HepG2 (cell line): ENCODE data around the gene CAPS. TPM values are rescaled to one million over a fixed set of nuclear protein-coding genes. Genes with fewer than 3 reads are reported as not detected.
A peak's percentile ranks its signal among the peaks of the same experiment; 100 is the strongest.

ENCODE experiments used
- ARID4A ChIP-seq: sonication (generic); formaldehyde crosslinking; IDR thresholded peaks from 2 replicates; pipeline ENCODE4 v1.5.0; 2020; ENCODE audit warnings: mild to moderate bottlenecking, missing genetic modification reagents, borderline replicate concordance
- FOXP4 ChIP-seq: sonication (generic); formaldehyde crosslinking; IDR thresholded peaks from 2 replicates; pipeline ENCODE4 v1.4.0; 2020; ENCODE audit warnings: missing genetic modification reagents
- JUND ChIP-seq: sonication (generic); formaldehyde crosslinking; IDR thresholded peaks from 2 replicates; pipeline ENCODE4 v1.8.0; 2022; ENCODE audit warnings: mild to moderate bottlenecking, missing genetic modification reagents
- KAT8 ChIP-seq: IDR thresholded peaks from 2 replicates; pipeline ENCODE4 v1.6.1; 2016; ENCODE audit warnings: missing genetic modification reagents, missing compliant biosample characterization
- KDM2A ChIP-seq: sonication (generic); formaldehyde crosslinking; IDR thresholded peaks from 2 replicates; pipeline ENCODE4 v1.4.0; 2020; ENCODE audit warnings: low read depth, missing genetic modification reagents, borderline replicate concordance
- KMT2B ChIP-seq: IDR thresholded peaks from 2 replicates; pipeline ENCODE4 v1.6.1; 2016; ENCODE audit warnings: missing genetic modification reagents, missing compliant biosample characterization
- MYNN ChIP-seq: sonication (generic); formaldehyde crosslinking; IDR thresholded peaks from 2 replicates; pipeline ENCODE4 v1.4.0; 2020; ENCODE audit warnings: mild to moderate bottlenecking, low read depth, missing genetic modification reagents
- NFKBIZ ChIP-seq: IDR thresholded peaks from 2 replicates; pipeline ENCODE4 v1.6.1; 2018; ENCODE audit warnings: missing genetic modification reagents, missing compliant biosample characterization
- POLR2A ChIP-seq, 2 experiments: IDR thresholded peaks; 2 replicates each; pipeline ENCODE4 v1.6.1; 2011; ENCODE audit warnings: low read depth in 2 of 2, low read length in 2 of 2, mild to moderate bottlenecking in 1 of 2, moderate library complexity in 1 of 2; ENCODE audit not compliant: insufficient read depth in 1 of 2
- RAD51 ChIP-seq: fragments of 450-650 bp; IDR thresholded peaks from 2 replicates; pipeline ENCODE4 v1.6.1; 2016; ENCODE audit warnings: borderline replicate concordance
- SNAPC2 ChIP-seq: sonication (generic); formaldehyde crosslinking; IDR thresholded peaks from 2 replicates; pipeline ENCODE4 v1.8.1; 2022; ENCODE audit warnings: mild to moderate bottlenecking, missing genetic modification reagents
- STAG1 ChIP-seq: sonication (generic); formaldehyde crosslinking; IDR thresholded peaks from 2 replicates; pipeline ENCODE4 v1.4.0; 2020; ENCODE audit warnings: missing genetic modification reagents
- TCF12 ChIP-seq, 2 experiments: fragments of 450-650 bp in 1 of 2; sonication (generic) in 1 of 2; formaldehyde crosslinking in 1 of 2; IDR thresholded peaks; 2 replicates each; pipeline versions ENCODE4 v1.6.1 to v1.8.0; 2017 to 2022; ENCODE audit warnings: antibody characterized with exemption in 1 of 2, mild to moderate bottlenecking in 1 of 2, missing genetic modification reagents in 1 of 2, moderate library complexity in 1 of 2
- TRAFD1 ChIP-seq: sonication (generic); formaldehyde crosslinking; IDR thresholded peaks from 2 replicates; pipeline ENCODE4 v1.5.1; 2020; ENCODE audit warnings: missing genetic modification reagents, mild to moderate bottlenecking, borderline replicate concordance
- ZNF441 ChIP-seq: sonication (generic); formaldehyde crosslinking; IDR thresholded peaks from 2 replicates; pipeline ENCODE4 v1.7.0; 2021; ENCODE audit warnings: missing genetic modification reagents, borderline replicate concordance
- polyA plus RNA-seq, 8 experiments: library from polyadenylated mRNA; depleted of rRNA in 3 of 8; stranded (reverse) in 7 of 8; unstranded in 1 of 8; fragments of >200 nt; fragmentation: Illumina TruSeq in 4 of 8; extraction: Trizol in 4 of 8; gene quantifications; 2 replicates each; pipeline versions ENCODE4 v1.2.1 to v1.2.3, GENCODE V29; 2011 to 2016; ENCODE audit warnings: low read depth in 4 of 8, missing spikeins in 1 of 8, mixed read lengths in 1 of 8; ENCODE audit not compliant: insufficient read depth in 1 of 8
- total RNA-seq, 5 experiments: library from RNA; depleted of rRNA; stranded (reverse); fragments of >200 nt; fragmentation: Illumina TruSeq; extraction: Trizol; gene quantifications; 2 replicates each; pipeline ENCODE4 v1.2.3, GENCODE V29; 2016; ENCODE audit warnings: low read depth in 1 of 5
- TF ChIP-seq, protein P1 (sequence below), 2 experiments: sonication (generic) in 1 of 2; formaldehyde crosslinking in 1 of 2; IDR thresholded peaks; 2 replicates each; pipeline versions ENCODE4 v1.4.0 to v1.6.1; 2016 to 2020; ENCODE audit warnings: borderline replicate concordance in 1 of 2, low read depth in 1 of 2, mild to moderate bottlenecking in 1 of 2, missing genetic modification reagents in 1 of 2

The CAPS gene
- total and polyA plus RNA-seq, 2 of the 13 experiments (the other 11 are each of a cell fraction or from before 2014, with no cell fraction given) = 3.1 TPM

- TF ChIP-seq, protein P1, sequence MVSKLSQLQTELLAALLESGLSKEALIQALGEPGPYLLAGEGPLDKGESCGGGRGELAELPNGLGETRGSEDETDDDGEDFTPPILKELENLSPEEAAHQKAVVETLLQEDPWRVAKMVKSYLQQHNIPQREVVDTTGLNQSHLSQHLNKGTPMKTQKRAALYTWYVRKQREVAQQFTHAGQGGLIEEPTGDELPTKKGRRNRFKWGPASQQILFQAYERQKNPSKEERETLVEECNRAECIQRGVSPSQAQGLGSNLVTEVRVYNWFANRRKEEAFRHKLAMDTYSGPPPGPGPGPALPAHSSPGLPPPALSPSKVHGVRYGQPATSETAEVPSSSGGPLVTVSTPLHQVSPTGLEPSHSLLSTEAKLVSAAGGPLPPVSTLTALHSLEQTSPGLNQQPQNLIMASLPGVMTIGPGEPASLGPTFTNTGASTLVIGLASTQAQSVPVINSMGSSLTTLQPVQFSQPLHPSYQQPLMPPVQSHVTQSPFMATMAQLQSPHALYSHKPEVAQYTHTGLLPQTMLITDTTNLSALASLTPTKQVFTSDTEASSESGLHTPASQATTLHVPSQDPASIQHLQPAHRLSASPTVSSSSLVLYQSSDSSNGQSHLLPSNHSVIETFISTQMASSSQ (IDR thresholded peaks at IDR 0.05; ENCODE audit: low read depth) = peak; percentile 45; the same call in 1 of the 2 replicates
- TF ChIP-seq, protein P1 (CRISPR knock-in tag; IDR thresholded peaks at IDR 0.05; ENCODE audit: borderline replicate concordance) = peak; percentile 77; the same call in 1 of the 2 replicates
- TF ChIP-seq POLR2A (IDR thresholded peaks at IDR 0.05; ENCODE audit: insufficient read depth in 1 of 2, low read depth in 2 of 2, low read length in 2 of 2) = peak in 1 of 2 experiments; percentile 51; a peak in 1 of 4 replicates
- TF ChIP-seq JUND = no peak
- peak; percentile 28; the same call in 1 of the 2 replicates for TF ChIP-seq STAG1
- no peak for TF ChIP-seq KMT2B (CRISPR knock-in tag)
- peak; percentile 79 for TF ChIP-seq NFKBIZ (CRISPR knock-in tag)
- TF ChIP-seq TRAFD1 (CRISPR knock-in tag) = no peak; the same call in 1 of the 2 replicates
- 0 out of 2 replicates have a peak, but pooled peaks have one; percentile 48 for TF ChIP-seq ZNF441 (CRISPR knock-in tag)
- TF ChIP-seq RAD51 = no peak
- TF ChIP-seq ARID4A (CRISPR knock-in tag) = peak; percentile 66; the same call in 1 of the 2 replicates
- TF ChIP-seq FOXP4 (CRISPR knock-in tag) = peak; percentile 85
- TF ChIP-seq MYNN (CRISPR knock-in tag) = no peak
- no peak for TF ChIP-seq TCF12 (IDR thresholded peaks at IDR 0.05)
- no peak; the same call in 1 of the 2 replicates for TF ChIP-seq TCF12 (CRISPR knock-in tag; IDR thresholded peaks at IDR 0.05)
- TF ChIP-seq KAT8 (CRISPR knock-in tag) = peak; percentile 57; the same call in 1 of the 2 replicates
- TF ChIP-seq SNAPC2 = no peak
- TF ChIP-seq KDM2A (CRISPR knock-in tag) = peak; percentile 46; the same call in 1 of the 2 replicates
Measured at GRCh38 chr19:5880604-5881078, 33.4 kb upstream of the CAPS start (continued).
